ENCODE measurements around the gene PDLIM7. TPM values are rescaled to one million over a fixed set of nuclear protein-coding genes. Genes with fewer than 3 reads are reported as not detected.

The PDLIM7 gene
- total RNA-seq, 1 donor from 2014 or later = 358 TPM

DNA sequence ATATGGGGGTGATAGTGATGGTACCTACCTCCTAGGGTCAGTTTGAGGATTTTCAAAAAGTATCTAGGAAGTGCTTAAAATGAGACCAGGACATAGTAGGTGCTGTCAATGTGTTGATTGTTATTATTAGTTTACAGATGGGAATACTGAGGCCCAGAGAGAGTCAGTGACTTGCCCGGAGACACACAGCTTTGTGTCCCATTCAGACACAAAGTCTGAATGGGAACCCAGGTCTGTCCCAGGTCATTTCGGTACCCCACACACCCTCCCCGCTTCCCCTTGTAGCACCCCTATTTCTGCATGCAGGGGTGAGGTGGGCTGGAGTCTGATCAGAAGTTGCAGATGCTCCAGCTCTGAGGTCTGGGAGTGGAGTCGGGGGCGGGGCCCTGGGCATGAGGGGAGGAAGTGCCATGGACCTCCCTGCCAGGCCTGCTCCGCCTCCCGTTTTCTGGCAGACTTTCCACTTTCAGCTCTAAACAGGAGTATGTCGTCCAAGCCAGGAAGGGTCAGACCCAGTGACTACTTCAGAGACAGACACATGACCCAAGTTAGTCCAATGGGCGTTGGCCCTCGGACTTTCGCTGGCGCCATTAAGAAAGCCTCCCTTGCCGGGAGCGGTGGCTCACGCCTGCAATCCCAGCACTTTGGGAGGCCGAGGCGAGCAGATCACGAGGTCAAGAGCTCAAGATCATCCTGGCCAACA, 20.7 kb downstream of the PDLIM7 start:
- peaks cover 47% of the 10 kb centered on the region for H3K4me1 Mint-ChIP-seq (ENCODE audit: unreplicated experiment)
- no peaks in the 10 kb centered on the region for H3K27me3 Mint-ChIP-seq (ENCODE audit: unreplicated experiment)
- no peak overlapping the region for H3K4me3 Mint-ChIP-seq (ENCODE audit: unreplicated experiment)
- H3K36me3 Mint-ChIP-seq (ENCODE audit: unreplicated experiment) = peaks cover 5% of the 10 kb centered on the region
- TF ChIP-seq, protein P1, sequence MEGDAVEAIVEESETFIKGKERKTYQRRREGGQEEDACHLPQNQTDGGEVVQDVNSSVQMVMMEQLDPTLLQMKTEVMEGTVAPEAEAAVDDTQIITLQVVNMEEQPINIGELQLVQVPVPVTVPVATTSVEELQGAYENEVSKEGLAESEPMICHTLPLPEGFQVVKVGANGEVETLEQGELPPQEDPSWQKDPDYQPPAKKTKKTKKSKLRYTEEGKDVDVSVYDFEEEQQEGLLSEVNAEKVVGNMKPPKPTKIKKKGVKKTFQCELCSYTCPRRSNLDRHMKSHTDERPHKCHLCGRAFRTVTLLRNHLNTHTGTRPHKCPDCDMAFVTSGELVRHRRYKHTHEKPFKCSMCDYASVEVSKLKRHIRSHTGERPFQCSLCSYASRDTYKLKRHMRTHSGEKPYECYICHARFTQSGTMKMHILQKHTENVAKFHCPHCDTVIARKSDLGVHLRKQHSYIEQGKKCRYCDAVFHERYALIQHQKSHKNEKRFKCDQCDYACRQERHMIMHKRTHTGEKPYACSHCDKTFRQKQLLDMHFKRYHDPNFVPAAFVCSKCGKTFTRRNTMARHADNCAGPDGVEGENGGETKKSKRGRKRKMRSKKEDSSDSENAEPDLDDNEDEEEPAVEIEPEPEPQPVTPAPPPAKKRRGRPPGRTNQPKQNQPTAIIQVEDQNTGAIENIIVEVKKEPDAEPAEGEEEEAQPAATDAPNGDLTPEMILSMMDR (IDR thresholded peaks at IDR 0.05) = no peak
- no peak for DNase-seq (ENCODE audit: extremely low spot score, unreplicated experiment)
- H3K27ac Mint-ChIP-seq (ENCODE audit: unreplicated experiment) = peak overlapping the region; percentile 34
- H3K9me3 Mint-ChIP-seq (ENCODE audit: unreplicated experiment) = no peaks in the 10 kb centered on the region

DNA sequence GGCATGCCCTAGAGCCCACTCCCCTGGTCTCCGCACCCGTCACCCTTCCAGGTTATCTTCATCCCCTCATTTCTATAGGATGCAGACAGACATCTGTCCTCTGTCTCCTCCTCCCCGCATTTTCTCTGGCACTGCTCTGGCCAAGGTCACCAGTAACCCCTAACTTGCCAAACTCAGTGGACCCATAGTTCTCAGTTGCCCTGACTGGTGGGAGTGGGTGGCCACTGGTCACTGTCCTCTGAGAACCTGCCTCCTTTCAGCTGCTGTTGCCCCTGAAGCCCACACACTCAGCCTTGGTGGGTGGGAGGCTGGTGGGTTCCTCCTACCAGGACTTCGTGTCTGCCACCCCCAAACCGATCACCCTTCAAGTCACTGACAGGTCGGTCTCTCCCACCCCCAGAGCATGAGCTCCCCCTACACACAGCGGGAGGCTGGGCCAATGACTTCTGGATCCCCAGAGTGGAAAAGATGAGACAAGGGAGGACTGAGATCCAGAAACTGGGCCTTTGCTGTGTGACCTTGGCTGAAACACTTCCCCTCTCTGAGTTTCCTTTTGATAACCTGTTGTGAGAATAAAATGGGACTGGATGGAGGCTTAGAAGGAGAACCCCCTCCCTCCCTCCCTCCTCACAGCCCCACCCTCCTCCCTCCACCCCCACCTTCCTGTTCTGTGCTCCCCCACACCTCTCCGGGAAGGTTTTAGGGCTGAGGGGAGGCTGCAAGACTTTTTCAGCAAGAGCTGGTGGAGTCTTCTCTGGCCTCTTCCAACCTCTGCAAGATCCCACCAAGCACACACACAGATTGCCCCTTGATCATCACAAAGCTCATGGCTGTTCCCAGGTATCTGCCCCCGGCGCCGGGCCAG, 21.6 kb downstream of the PDLIM7 start:
- Mint-ChIP-seq H3K4me3 (ENCODE audit: unreplicated experiment) (no peak overlapping the region), H3K27me3 (ENCODE audit: unreplicated experiment) (no peaks in the 10 kb centered on the region), H3K4me1 (ENCODE audit: unreplicated experiment) (peaks cover 54% of the 10 kb centered on the region), H3K36me3 (ENCODE audit: unreplicated experiment) (peaks cover 5% of the 10 kb centered on the region), H3K27ac (ENCODE audit: unreplicated experiment) (peak overlapping the region; percentile 45), H3K9me3 (ENCODE audit: unreplicated experiment) (no peaks in the 10 kb centered on the region)
- TF ChIP-seq, protein P1 (IDR thresholded peaks at IDR 0.05) = no peak
- DNase-seq (ENCODE audit: extremely low spot score, unreplicated experiment) = no peak

DNA sequence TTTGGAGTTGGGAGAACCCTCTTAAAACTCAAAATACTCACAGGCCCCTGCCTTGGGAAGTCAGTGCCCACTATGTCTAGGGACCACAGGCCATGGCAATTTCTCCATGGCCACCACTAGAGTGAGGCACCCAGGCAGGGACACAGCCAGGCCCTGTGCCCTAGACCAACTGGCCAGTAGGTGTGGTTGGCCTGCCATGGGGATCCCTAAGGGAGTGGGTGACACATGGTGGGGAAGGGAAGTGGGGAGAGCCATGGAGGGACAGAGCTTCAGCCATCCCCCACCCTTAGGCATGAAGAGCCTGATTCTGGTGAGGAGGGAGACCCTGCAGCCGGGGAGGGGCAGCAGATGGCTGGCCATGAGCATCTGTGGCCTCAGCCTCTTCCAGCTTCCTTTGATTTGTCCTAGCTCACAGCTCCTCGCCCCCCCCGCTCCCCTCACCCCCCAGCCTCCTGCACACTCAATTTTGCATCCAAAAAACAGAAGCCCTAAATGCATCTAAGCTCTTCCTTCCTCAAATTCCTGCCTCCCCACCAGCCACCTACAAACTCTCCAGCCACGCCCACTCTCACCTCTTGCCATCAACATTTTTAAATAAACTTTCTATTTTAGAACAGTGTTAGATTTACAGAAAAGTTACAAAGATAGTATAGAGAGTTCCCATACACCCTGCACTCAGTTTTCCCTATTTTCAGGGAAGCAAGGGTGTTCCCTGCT, 22.4 kb downstream of the PDLIM7 start:
- Mint-ChIP-seq H3K9me3 (ENCODE audit: unreplicated experiment) (no peaks in the 10 kb centered on the region), H3K27ac (ENCODE audit: unreplicated experiment) (peak overlapping the region; percentile 77)

DNA sequence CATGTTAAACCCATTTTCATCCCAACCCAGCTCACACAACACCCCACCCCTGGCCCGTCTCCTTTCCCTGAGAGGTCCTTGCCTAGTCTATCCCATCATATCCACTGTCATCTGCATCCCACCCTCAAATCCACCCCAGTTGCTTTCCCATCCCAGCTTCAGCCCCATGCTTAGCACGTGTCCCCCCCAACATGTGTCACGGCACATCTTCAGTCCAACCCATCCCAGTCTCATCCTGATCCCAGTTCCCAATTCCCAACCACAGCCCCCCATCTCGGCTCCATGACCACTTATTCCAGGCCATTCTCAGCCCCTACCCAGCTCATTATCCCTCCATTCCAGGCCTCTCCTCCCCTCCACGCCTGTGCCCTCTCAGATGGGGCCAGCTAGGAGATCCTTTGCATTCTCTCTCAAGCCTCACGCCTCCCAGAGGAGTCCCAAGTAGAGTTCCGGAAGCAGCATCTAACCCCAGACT, 23.4 kb downstream of the PDLIM7 start:
- TF ChIP-seq, protein P1 (IDR thresholded peaks at IDR 0.05) = no peak
- Mint-ChIP-seq H3K4me1 (ENCODE audit: unreplicated experiment) (peaks cover 64% of the 10 kb centered on the region), H3K27ac (ENCODE audit: unreplicated experiment) (peak overlapping the region; percentile 77), H3K9me3 (ENCODE audit: unreplicated experiment) (no peaks in the 10 kb centered on the region), H3K4me3 (ENCODE audit: unreplicated experiment) (peak overlapping the region; percentile 64), H3K36me3 (ENCODE audit: unreplicated experiment) (no peaks in the 10 kb centered on the region), H3K27me3 (ENCODE audit: unreplicated experiment) (no peaks in the 10 kb centered on the region)
- no peak for DNase-seq (ENCODE audit: extremely low spot score, unreplicated experiment)

More for the DNA sequence above, 22.4 kb downstream of the PDLIM7 start:
- Mint-ChIP-seq H3K27me3 (ENCODE audit: unreplicated experiment) (no peaks in the 10 kb centered on the region), H3K4me1 (ENCODE audit: unreplicated experiment) (peaks cover 62% of the 10 kb centered on the region), H3K36me3 (ENCODE audit: unreplicated experiment) (peaks cover 5% of the 10 kb centered on the region), H3K4me3 (ENCODE audit: unreplicated experiment) (no peak overlapping the region)
- no peak for DNase-seq (ENCODE audit: extremely low spot score, unreplicated experiment)
- TF ChIP-seq, protein P1 (IDR thresholded peaks at IDR 0.05) = no peak
